Smooth muscle cell of the coronary artery (primary cell): ENCODE data around the gene ACP2. TPM values are rescaled to one million over a fixed set of nuclear protein-coding genes. Genes with fewer than 3 reads are reported as not detected.

Source experiments
- total RNA-seq: library from RNA; depleted of rRNA; stranded (reverse); fragments of >200 nt; gene quantifications from 2 replicates; pipeline ENCODE4 v1.2.3, GENCODE V29; 2014; ENCODE audit warnings: low replicate concordance

ACP2 gene, protein sequence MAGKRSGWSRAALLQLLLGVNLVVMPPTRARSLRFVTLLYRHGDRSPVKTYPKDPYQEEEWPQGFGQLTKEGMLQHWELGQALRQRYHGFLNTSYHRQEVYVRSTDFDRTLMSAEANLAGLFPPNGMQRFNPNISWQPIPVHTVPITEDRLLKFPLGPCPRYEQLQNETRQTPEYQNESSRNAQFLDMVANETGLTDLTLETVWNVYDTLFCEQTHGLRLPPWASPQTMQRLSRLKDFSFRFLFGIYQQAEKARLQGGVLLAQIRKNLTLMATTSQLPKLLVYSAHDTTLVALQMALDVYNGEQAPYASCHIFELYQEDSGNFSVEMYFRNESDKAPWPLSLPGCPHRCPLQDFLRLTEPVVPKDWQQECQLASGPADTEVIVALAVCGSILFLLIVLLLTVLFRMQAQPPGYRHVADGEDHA
- 5.6 and 22.6 TPM in 2 replicates for total RNA-seq

DNA sequence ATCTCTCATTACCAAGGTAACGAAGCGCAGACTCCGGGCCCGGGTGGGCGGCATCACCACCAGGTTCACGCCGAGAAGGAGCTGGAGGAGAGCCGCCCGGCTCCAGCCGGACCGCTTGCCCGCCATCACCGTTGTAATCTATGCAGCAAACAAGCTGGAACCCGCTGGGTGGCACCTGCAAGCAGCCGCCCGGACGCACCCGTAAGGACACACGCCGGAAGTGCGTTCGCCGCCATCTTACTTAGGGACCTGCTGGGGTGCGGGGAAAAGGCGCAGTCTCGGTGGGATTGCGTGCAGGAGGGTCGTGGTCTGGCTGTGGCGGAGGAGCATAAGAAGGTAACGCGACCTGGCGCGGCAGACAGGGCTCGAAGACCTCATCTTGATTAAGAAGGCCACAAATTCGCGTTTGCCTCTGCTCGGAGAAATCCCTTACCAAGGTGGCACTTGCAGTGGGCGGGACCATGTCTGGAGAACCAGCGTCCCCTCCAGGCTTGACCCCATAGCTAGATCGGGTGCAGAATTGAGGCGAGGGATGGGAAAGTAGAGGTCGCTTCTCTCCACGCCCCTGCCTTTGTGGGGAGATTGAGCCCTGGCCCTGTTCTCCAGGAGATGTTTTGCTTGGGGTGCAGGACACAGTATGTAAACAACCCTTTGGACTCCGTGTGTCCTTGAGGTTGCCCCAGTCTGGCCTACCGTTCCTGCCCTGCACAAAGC is at the start of gene ACP2:
Gene ACP2, minus strand, starts transcription at position 151 of the 714 bp plus-strand sequence. Its CDS starts 25 bp downstream, at position 126.

DNA sequence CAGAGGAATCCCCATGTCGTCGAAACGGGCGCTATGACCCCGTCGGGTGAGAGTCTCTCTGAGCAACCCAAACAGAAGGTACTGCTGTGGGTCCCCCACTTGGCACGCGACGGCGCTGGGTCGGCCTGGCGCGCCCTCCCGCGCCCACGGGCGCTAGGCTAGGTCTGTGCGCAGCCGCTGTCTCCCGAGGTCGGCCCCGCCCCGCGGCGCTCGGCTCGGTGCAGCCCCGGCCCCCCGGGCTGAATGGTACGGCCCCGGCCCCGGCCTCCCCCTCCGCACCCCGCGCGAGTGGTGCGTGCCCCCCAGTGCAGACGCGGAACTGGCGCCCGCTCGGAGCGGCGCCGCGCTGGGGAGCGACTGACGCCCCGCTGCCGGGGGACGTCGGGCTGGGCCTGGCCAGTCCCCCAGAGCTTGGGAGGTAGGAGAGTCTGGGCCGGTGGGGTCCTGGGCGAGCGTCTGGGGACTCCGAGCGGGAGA is 21.3 kb upstream of the ACP2 start, which contains the start of gene MADD:
Gene MADD, plus strand, starts transcription at position 305 of the 477 bp plus-strand sequence.

DNA sequence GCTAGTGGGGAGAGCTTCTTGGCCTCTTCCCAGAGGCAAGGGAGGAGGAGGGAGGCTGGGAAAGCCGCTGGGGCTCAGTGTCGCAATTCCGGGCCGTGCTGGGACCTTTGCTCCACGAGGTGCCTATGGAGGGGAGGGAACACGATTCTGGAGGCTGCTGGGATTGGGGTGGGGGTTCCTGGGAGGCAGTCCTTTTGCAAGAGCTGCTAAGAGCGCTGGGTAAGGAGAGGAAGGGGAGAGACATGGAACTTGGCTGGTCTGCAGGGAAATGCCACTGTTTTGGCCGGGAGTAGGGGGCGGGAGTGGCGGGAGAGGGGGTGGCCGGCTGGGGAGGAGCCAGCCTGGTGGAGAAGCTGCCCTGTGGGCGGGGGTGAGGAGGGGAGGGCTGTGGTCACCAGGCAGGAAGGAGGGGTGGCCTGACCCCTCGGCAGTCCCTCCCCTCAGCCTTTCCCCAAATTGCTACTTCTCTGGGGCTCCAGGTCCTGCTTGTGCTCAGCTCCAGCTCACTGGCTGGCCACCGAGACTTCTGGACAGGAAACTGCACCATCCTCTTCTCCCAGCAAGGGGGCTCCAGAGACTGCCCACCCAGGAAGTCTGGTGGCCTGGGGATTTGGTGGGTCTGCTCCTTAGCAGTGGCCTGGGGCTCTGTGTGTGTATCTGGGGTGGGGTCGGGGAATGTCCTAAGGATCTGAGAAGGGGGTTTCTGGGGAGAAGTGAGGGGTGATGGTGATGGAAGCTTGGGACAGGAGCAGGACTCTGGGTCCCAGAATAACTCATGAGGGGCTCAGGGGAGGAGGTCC is 9.1 kb upstream of the ACP2 start, which contains the start of gene NR1H3:
Gene NR1H3, plus strand, starts transcription at position 480 of the 800 bp plus-strand sequence. CDS start 1,221 bp downstream, outside the sequence.

Other genes with a start within 250 kb of the ACP2 start
- gene ARFGAP2, start 71.9 kb downstream of the ACP2 start, total RNA-seq, result 60.1 and 66.6 TPM in 2 replicates
- 14.7 and 41.6 TPM in 2 replicates for gene PACSIN3, start 62.4 kb downstream of the ACP2 start, total RNA-seq
- 47.5 and 54.9 TPM in 2 replicates for gene DDB2, start 33.8 kb downstream of the ACP2 start, total RNA-seq
- gene NR1H3, start 9.2 kb upstream of the ACP2 start, total RNA-seq, result 15.5 and 31.1 TPM in 2 replicates
- 11.7 and 22.7 TPM in 2 replicates for gene MADD, start 21.3 kb upstream of the ACP2 start, total RNA-seq
- 0.12 TPM in 1 of 2 replicates, not detected in the other for gene MYBPC3, start 103.9 kb upstream of the ACP2 start, total RNA-seq
- gene SPI1, start 129.7 kb upstream of the ACP2 start, total RNA-seq, result not detected in 2 replicates
- 37.7 and 51.6 TPM in 2 replicates for gene SLC39A13, start 159.8 kb upstream of the ACP2 start, total RNA-seq
- gene PSMC3, start 177.6 kb upstream of the ACP2 start, total RNA-seq, result 214 and 316 TPM in 2 replicates
- gene RAPSN, start 200.3 kb upstream of the ACP2 start, total RNA-seq, result 0.12 and 0.45 TPM in 2 replicates